Skeletal muscle satellite cell (primary cell): ENCODE measurements around the gene ZCCHC14.
A peak's percentile ranks its signal among the peaks of the same experiment; 100 is the strongest.

Experiments
- H3K27me3 ChIP-seq: 2 replicates; pipeline ENCODE4 v1.7.0; 2013; ENCODE audit warnings: low read length; ENCODE audit not compliant: control insufficient read depth, insufficient read depth
- H3K36me3 ChIP-seq: 2 replicates; pipeline ENCODE4 v1.7.0; 2013; ENCODE audit warnings: mild to moderate bottlenecking, control low read depth, low read length; ENCODE audit not compliant: insufficient read depth
- H3K4me1 ChIP-seq: 2 replicates; pipeline ENCODE4 v1.7.0; 2013; ENCODE audit warnings: low read length; ENCODE audit not compliant: control insufficient read depth, insufficient read depth
- H3K4me2 ChIP-seq: 2 replicates; pipeline ENCODE4 v1.7.0; 2013; ENCODE audit warnings: mild to moderate bottlenecking, low read length
- H3K4me3 ChIP-seq: 2 replicates; pipeline ENCODE4 v1.7.0; 2013; ENCODE audit warnings: low read length
- H3K9ac ChIP-seq: 2 replicates; pipeline ENCODE4 v1.7.0; 2013; ENCODE audit warnings: mild to moderate bottlenecking, low read depth, low read length, moderate library complexity
- H3K9me3 ChIP-seq: replicated peaks from 2 replicates; pipeline ENCODE4 v1.7.0; 2013; ENCODE audit warnings: mild to moderate bottlenecking, control low read depth, low read length

Gene ZCCHC14

DNA sequence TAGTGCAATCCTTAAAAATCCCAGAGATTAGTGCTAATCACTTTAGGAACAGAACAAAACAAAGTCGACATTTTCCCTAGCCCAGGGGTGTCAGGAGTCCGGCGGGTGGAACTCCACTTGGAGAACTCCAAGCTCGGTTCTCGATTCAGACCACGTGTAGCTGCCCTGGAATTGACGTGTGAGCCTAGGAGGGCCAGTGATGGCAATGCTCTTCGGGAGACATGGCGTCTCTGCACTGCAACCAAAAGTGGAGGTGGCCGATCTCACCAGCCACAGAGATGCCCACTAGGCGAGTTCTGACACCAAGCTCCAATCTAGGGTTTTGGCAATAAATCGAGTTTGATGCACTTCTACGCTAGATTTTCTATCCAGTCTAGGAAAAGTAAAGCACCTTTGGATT is 83.0 kb downstream of the ZCCHC14 start:
- no peaks in the 10 kb centered on the region for H3K9me3 ChIP-seq
- H3K27me3 ChIP-seq: no peaks in the 10 kb centered on the region
- H3K9ac ChIP-seq: no peak overlapping the region
- H3K4me1 ChIP-seq: no peaks in the 10 kb centered on the region
- no peak overlapping the region for H3K4me2 ChIP-seq
- H3K36me3 ChIP-seq: peaks cover 77% of the 10 kb centered on the region
- H3K4me3 ChIP-seq: no peak overlapping the region

DNA sequence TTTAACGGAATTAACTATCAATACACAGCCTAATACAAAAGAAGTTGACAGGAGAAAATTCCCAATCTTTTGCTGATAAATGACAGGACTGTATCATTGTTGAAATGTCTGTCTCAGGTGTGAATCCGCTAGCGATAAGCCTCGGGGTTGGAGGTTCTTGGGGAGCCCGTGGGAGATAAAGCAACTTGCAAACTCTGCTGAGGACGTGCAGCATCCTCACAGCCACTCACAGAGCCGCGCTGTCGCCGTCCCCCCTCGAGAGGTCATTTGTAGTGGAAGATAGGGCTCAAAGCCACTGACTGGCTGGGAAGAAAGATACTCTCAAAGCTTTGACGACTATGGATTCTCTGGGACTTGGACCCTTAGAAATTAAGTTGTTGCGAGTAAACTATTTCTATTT is 83.7 kb downstream of the ZCCHC14 start:
- H3K9me3 ChIP-seq: no peaks in the 10 kb centered on the region
- no peak overlapping the region for H3K9ac ChIP-seq
- H3K4me1 ChIP-seq: no peaks in the 10 kb centered on the region
- H3K4me3 ChIP-seq: no peak overlapping the region
- peaks cover 78% of the 10 kb centered on the region for H3K36me3 ChIP-seq
- H3K27me3 ChIP-seq: no peaks in the 10 kb centered on the region
- H3K4me2 ChIP-seq: no peak overlapping the region

DNA sequence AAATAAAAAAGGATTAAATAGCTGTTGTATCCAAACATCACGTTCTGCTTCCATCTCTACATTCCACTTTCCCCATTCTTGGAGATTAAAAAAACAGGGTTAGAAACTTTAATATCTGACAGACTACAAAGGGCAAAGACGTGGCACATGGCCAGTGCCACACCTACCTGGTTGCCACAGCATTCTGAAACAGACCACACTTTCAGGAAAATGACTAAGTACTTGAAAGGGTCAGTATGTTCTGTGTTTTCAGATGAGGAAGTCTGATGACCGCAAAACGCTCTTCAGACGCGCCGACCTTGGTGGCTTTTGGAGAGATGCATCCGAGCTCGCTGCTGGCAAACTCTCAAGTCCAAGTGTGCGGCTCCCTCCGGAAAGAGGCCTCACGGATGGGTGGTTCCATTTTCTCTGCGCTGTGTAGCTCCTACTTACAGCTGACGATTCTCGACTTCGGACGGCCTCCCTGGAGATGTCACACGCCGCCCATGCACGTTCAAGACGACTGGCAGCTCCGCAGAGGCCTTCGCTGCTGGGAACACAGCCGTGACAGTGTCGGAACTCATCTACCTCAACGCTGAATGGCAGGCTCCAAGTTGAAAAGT is 85.2 kb downstream of the ZCCHC14 start:
- Histone ChIP-seq H3K9ac (no peak overlapping the region), H3K4me1 (no peaks in the 10 kb centered on the region), H3K36me3 (peaks cover 83% of the 10 kb centered on the region), H3K4me2 (no peak overlapping the region), H3K27me3 (no peaks in the 10 kb centered on the region), H3K9me3 (no peaks in the 10 kb centered on the region), H3K4me3 (no peak overlapping the region)

DNA sequence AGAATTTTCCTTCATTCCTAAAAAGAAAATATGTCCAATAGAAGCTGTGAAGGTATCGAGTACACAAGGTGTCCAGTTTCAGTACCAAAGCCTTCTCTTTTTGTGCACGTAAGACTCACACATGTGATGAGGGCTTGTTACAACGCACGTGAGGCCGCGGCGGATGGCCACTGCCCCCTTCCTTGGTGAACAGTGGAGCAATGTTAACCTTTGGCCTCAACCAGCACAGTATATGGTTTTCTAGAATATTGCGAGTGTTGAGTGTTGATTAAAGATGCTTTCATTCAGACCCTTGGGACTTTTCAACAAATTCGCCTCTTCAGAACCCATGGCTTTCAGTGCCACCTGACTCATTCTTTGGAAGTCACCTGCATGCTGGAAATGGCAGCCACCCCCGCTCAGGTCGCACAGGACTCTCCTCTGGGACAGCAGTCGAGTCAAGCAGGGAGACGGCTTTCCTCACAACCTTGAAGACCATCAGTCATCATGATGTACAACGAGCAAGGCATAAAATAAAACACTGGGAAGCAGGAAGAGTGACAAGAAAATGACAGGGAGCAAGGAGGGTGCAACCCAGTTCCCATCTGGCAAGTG is 86.2 kb downstream of the ZCCHC14 start:
- Histone ChIP-seq H3K9ac (no peak overlapping the region), H3K36me3 (peaks cover 78% of the 10 kb centered on the region), H3K27me3 (no peaks in the 10 kb centered on the region), H3K4me3 (no peak overlapping the region), H3K4me1 (no peaks in the 10 kb centered on the region), H3K9me3 (no peaks in the 10 kb centered on the region), H3K4me2 (no peak overlapping the region)

DNA sequence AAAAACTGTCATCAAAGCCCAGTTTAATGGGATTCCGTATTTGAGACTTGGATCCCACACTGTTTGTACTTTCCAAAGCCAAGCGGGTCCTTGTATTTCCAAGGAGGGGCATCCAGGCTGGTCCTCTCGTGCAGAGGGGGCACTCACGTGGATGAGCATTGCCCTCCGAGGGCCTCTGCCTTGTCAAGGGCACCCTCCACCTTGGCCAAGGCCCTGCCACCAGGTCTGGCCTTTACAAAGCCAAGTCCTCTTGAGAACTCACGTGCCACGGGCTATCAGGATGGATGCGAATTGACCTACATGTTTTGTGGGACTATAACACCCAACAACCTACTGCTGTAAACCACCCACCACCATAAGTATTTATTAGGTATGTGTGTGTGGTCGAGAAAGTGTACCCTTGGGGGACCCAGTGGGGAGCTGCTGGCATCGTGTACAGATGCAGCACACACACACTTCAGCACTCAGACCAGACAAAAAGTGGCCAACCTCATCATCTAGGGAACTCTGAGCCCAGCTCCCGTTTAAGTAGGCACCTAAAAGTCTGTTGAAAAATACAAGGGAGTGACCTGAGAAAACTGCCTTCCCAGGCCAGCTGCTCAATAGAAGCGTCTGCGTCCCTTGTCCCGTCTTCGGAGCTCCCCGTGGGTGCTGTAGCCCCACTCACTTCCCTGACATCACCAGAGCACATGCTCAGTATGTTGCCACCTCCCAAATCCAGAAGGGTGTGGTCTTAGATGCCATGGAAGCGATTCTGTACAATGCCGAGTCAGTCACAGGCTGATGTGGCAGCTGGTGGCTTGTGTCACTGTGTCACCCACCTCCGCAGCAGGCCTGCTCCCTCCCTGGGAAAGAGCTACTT is 87.8 kb downstream of the ZCCHC14 start:
- Histone ChIP-seq H3K4me1 (no peaks in the 10 kb centered on the region), H3K4me3 (no peak overlapping the region), H3K9me3 (no peaks in the 10 kb centered on the region), H3K36me3 (peaks cover 75% of the 10 kb centered on the region), H3K27me3 (no peaks in the 10 kb centered on the region), H3K9ac (no peak overlapping the region), H3K4me2 (no peak overlapping the region)

- H3K4me1 ChIP-seq: peaks cover 29% of the 10 kb centered on the region
- H3K9ac ChIP-seq: no peak overlapping the region
- peaks cover 15% of the 10 kb centered on the region for H3K36me3 ChIP-seq
- H3K27me3 ChIP-seq: no peaks in the 10 kb centered on the region
- no peak overlapping the region for H3K4me2 ChIP-seq
- no peaks in the 10 kb centered on the region for H3K9me3 ChIP-seq
- no peak overlapping the region for H3K4me3 ChIP-seq
Observed at GRCh38 chr16:87395181-87395842, 97.5 kb downstream of the ZCCHC14 start.

DNA sequence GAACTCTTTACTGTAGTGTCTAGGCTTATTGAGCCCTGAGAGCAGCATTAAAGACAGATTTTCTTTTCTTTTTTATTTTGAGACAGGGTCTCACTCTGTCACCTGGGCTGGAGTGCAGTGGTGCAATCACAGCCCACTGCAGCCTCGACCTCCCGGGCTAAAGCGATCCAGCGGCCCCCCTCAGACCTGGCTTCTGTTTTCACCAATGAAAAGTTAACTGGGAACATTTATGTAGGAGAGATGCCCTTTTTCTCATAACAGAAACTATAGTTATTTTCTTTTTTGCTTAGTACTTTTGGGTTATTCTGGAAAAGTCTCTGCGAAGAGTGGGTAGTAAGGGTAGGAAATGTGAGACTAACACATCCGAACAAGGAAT is 99.2 kb downstream of the ZCCHC14 start:
- H3K9ac ChIP-seq: peak overlapping the region; percentile 93
- H3K36me3 ChIP-seq: peaks cover 5% of the 10 kb centered on the region
- peak overlapping the region; percentile 80 for H3K4me3 ChIP-seq
- peaks cover 37% of the 10 kb centered on the region for H3K4me1 ChIP-seq
- H3K27me3 ChIP-seq: no peaks in the 10 kb centered on the region
- peak overlapping the region; percentile 95 for H3K4me2 ChIP-seq
- no peaks in the 10 kb centered on the region for H3K9me3 ChIP-seq

DNA sequence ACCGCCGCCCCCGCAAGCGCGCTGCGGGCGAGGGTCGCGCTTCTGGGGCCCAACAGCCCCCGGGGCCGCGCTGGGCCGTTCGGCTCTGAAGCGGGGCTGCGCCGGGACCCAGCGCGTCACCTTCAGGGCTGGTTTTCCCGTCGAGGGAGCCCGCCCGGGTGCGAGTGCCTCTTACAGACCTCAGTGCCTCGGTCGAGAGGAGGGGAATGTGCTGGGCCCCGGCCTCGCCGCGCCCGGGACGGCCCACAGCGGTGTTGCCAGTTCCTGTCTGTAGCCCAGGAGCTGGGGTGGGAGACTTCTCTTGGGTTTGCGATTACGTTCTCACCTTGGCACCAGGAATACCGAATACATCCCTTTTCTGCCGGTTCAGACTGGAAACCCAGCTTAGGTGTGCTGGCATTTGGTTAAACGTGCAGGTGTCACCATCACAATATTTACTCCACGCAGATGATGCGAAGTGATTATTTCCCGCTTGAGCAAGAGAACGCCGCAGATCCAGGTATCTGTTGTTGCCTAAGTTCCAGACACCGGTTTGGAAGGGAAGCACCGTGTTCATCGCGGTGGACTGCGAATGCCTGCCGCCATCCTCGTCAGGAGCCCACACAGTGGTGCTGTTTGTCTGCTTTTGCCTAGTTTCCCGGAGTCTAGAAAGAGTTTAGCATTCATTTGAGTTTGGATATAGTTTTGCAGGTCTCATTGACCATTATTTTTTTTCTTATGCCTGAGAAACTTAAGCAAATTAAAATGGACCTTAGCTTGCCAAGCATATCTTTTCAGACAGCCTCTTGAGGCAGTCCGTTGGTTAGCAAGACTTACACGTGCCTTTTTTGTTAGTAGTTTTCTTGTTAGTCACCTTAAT is 99.8 kb downstream of the ZCCHC14 start:
- H3K4me1 ChIP-seq: peaks cover 42% of the 10 kb centered on the region
- peak overlapping the region; percentile 80 for H3K4me3 ChIP-seq
- H3K9me3 ChIP-seq: no peaks in the 10 kb centered on the region
- peak overlapping the region; percentile 93 for H3K9ac ChIP-seq
- no peaks in the 10 kb centered on the region for H3K36me3 ChIP-seq
- no peaks in the 10 kb centered on the region for H3K27me3 ChIP-seq
- peak overlapping the region; percentile 95 for H3K4me2 ChIP-seq

- Histone ChIP-seq H3K4me1 (peaks cover 47% of the 10 kb centered on the region), H3K9me3 (no peaks in the 10 kb centered on the region), H3K36me3 (no peaks in the 10 kb centered on the region), H3K4me3 (peak within 1 kb of the TSS; percentile 80), H3K9ac (peak within 1 kb of the TSS; percentile 93), H3K27me3 (no peaks in the 10 kb centered on the region), H3K4me2 (peak within 1 kb of the TSS; percentile 95)
Observed at GRCh38 chr16:87391950-87392820, 100.6 kb downstream of the ZCCHC14 start, which contains the start of gene MAP1LC3B. Gene MAP1LC3B, plus strand, starts transcription at chr16:87392336. Its CDS starts 92 bp downstream, at chr16:87392428.

DNA sequence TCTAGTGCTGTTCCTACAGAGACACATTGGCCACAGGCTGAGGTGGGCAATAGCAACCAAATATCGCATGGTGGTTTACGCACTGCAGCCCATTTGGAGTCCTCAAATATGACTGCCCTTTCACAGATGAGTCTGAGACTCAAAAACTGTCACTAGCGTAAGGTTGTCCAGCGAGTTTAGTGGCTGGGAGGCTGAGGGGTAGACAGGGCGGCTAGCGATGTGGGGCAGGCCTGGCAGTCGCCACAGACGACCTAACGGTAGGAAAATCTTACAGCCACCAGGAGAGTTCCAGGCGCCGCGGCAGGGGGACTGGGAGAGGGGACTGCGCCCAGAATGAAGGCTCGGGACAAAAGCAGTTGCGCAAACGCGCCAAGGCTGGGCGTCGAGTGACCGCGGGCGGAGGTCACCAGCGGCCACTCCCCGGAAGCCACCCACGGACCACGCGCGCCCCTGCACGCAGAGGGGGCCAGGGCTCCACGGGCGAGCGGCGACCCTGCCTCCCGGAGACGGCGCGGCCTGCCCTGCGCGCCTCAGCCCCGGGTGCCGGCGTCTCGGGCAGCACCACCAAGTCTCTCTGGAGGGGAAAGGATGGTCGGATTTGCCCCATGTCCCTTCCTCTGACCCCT is 101.4 kb downstream of the ZCCHC14 start:
- H3K9ac ChIP-seq: peak overlapping the region; percentile 93
- no peaks in the 10 kb centered on the region for H3K36me3 ChIP-seq
- peaks cover 47% of the 10 kb centered on the region for H3K4me1 ChIP-seq

More for the DNA sequence above, 101.4 kb downstream of the ZCCHC14 start:
- no peaks in the 10 kb centered on the region for H3K9me3 ChIP-seq
- H3K4me3 ChIP-seq: peak overlapping the region; percentile 74
- H3K4me2 ChIP-seq: peak overlapping the region; percentile 92
- H3K27me3 ChIP-seq: no peaks in the 10 kb centered on the region
